NCI-H187 treated with DMSO at 0.1 percent for 48 hours (cell line): ENCODE measurements around the gene TSTD2.

Experiments used
- DNase-seq: peaks from one replicate; lab custom pipeline; 2025; lab: John Stamatoyannopoulos, UW

The TSTD2 gene

GRCh38 chr9:97562542-97562941, 70.6 kb downstream of the TSTD2 start:
- no peak for DNase-seq

DNA sequence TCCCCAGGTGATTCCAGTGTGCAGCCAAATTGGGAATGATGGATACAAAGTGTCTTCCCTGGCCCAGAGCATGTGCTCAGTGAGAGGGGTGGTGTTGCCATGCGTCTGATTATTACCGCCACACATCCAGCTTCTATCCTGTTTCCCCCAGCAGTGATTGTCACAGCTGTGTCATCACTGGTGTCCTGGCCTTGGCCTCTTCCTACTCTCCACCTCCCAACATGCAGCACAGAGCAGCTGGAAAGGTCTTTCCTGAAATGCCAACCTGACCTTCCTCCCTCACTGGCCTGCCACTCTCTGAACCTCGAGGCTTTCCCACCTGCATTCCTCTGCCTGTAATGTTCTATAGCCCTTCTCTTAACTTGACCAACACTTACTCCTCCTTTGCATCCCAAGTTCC, 71.7 kb downstream of the TSTD2 start:
- no peak for DNase-seq

DNA sequence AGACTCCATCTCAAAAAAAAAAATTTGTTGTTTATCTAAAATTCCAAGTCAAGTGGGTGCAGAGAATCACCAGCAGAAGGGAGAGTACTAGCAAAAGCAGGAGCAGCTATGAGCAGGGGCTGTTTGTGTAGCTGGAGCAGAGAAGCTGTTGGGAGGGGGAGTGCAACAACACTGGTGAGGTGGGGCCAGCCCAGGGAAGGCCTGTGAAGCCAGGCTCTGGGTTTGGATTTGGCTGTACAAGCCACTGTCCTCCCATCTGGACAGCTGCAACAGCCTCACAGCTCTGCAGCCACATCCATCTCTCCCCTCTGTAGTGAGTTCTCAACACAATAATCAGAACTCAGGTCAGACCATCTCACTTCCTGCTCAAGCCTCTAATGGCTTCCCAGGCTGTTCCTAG, 72.3 kb downstream of the TSTD2 start:
- no peak for DNase-seq

- no peak for DNase-seq
These were observed 73.0 kb downstream of the TSTD2 start for GRCh38 chr9:97560154-97560553.

DNA sequence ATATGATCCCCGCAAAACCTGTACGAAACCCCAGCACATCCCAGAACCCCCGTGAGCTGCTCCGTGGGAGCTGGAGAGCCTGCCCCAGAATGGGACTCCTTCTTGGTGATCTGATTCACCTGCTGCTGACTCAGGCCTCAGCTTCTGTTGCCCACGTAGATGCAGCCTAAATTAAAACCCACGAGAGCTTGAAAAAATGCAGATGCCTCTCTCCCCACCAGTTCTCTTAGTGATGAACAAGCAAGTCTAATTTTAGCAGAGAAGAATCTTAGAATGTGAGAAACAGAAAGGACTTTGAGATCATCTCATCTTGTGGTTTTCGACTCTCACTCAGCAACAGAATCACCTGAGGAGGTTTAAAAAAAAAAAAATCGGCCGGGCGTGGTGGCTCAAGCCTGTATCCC, 74.1 kb downstream of the TSTD2 start:
- DNase-seq: no peak

- no peak for DNase-seq
These were observed 74.5 kb downstream of the TSTD2 start for GRCh38 chr9:97558701-97559101.

DNA sequence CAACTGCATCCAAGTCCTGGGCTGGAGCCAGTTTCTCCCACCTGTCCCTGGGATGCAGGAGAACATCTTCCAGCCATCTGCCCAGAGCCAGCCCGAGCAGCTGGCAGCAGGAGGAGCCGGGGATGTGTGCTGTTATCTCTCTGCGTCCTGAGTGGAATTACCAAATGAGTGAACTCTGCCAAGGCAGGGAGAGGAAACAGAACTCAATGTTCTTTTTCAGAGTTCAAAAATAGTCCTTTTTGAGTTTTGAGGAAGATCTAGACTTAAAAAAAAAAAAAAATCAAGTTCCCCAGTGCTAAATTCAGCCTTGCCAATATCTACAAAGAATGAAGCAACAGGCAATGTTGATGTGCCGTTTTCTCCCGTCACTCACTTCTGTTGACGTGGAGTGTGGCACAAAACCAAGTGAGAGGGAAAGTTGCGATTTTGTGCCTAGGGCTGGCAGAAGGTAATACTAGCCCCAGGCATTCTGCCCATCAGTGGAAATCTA, 75.5 kb downstream of the TSTD2 start:
- no peak for DNase-seq

- DNase-seq: no peak
These were observed 76.2 kb downstream of the TSTD2 start for GRCh38 chr9:97556721-97557605.

GRCh38 chr9:97556036-97556720, 77.0 kb downstream of the TSTD2 start:
- DNase-seq: no peak

DNA sequence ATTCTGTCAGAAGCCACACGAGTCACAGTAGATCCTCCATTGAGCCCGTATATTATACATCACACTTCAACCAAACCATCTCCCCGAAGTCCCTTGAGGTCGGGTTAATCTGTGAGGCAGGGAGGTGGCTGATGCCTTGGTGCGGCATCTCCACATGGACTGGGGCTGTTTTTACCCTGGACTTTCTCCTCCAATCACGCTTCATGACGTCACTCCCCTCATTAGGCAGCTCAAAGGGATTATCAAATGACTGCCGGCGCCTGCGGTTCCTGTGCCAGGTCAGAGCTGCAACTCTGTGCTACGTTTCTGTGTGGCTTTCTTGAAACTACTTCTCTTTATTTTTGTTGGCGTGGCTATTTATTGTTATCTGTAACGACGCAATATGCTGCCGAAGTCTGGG, 78.0 kb downstream of the TSTD2 start:
- no peak for DNase-seq

- DNase-seq: no peak
These were observed 78.5 kb downstream of the TSTD2 start for GRCh38 chr9:97554566-97555075.

DNA sequence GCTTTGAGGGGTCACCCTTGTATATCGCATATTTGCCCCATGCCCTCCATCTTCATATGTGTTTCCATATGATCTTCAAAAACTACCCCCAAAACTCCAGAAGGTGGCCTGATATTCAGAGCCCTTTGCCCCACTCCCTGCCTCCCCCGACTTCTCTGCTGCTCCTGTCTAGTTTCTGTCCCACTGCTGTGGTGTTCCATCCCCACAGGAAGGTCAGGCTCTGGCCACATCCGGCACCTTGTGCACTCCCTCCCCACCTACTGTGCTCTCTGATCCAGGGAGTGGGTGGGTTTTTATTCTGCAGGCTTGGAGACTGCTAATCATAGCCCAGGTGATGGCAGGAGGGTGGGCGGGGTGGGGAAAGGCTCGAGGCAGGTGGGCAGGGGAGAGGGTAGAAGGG, 79.3 kb downstream of the TSTD2 start:
- no peak for DNase-seq

GRCh38 chr9:97553141-97553540, 80.0 kb downstream of the TSTD2 start:
- no peak for DNase-seq

DNA sequence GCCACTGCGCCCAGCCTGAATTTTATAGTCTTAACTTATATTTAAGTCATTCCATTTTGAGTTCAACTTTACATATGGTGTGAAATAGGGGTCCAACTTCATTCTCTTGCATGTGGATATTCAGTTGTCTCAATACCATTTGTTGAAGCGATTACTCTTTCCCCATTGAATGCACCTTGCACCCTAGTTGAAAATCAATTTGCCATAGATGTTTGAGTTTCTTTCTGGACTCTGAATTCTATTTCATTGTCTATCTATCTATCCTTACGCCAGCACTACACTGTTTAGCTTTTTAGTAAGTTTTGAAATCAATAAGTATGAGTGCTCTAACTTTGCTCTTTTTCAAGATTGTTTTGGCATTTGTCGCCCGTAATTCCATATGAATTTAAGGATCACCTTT, 81.9 kb downstream of the TSTD2 start:
- no peak for DNase-seq

DNA sequence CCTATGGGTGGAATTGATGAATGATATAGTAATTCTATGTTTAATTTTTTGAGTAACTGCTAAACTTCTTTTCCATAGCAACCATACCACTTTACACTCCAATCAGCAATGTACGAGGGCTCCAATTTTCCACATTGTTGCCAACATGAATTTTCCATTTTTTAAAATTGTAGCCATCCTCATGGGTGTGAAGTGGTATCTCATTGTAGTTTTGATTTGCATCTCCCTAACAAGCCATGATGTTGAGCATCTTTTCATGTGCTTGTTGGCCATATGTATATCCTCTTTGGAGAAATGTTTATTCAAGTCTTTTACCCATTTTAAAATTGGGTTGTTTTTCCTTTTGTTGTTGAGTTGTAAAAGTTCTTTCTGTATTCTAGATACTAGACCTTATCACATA, 82.8 kb downstream of the TSTD2 start:
- DNase-seq: no peak
